Esophagus (tissue), 2 donors: Measurements from ENCODE around the gene VENTX. TPM values are rescaled to one million over a fixed set of nuclear protein-coding genes. Genes with fewer than 3 reads are reported as not detected.

Experiments used
- H3K27ac ChIP-seq, 2 donors: one replicate each; pipeline ENCODE4 v1.5.1; 2013; ENCODE audit warnings: low read depth in 2 of 2, mild to moderate bottlenecking in 2 of 2, inconsistent platforms in 1 of 2, low read length in 1 of 2, moderate library complexity in 1 of 2
- H3K27me3 ChIP-seq, 2 donors: one replicate each; pipeline ENCODE4 v1.6.1; 2013; ENCODE audit warnings: low read length in 2 of 2, control low read depth in 1 of 2, mild to moderate bottlenecking in 1 of 2; ENCODE audit not compliant: insufficient read depth in 2 of 2, control insufficient read depth in 1 of 2
- H3K36me3 ChIP-seq, 2 donors: one replicate each; pipeline ENCODE4 v1.6.1; 2013; ENCODE audit warnings: low read length in 1 of 2; ENCODE audit not compliant: control insufficient read depth in 2 of 2, insufficient read depth in 2 of 2
- H3K4me1 ChIP-seq, 2 donors: one replicate each; pipeline ENCODE4 v1.6.1; 2013; ENCODE audit warnings: low read length in 1 of 2; ENCODE audit not compliant: control insufficient read depth in 2 of 2, insufficient read depth in 2 of 2
- H3K4me3 ChIP-seq, 2 donors: one replicate each; pipeline ENCODE4 v1.5.1; 2013; ENCODE audit warnings: low read length in 2 of 2, mild to moderate bottlenecking in 2 of 2, low read depth in 1 of 2, moderate library complexity in 1 of 2
- H3K9me3 ChIP-seq, 2 donors: one replicate each; pipeline ENCODE4 v1.6.1; 2013; ENCODE audit warnings: mild to moderate bottlenecking in 2 of 2, low read depth in 1 of 2, low read length in 1 of 2, moderate library complexity in 1 of 2; ENCODE audit not compliant: control insufficient read depth in 2 of 2, insufficient read depth in 1 of 2
- WGBS, 2 donors: extraction: QIAGEN DNeasy Blood & Tissue Kit; methylation state at CpG; one replicate each; pipeline ENCODE4 v1.1.7; 2013; 5-methylcytosine and 5-hydroxymethylcytosine counted together
- polyA plus RNA-seq, 2 donors: library from polyadenylated mRNA; stranded (reverse); fragments of 200-250 nt; gene quantifications; one replicate each; pipeline ENCODE4 v1.2.3, GENCODE V29; 2013
- donor health status: healthy with polysubstance abuse.
- donor health status: Bipolar disorder and iron deficiency.

Gene VENTX
- polyA plus RNA-seq, 2 donors = 0.12 to 0.37 TPM

- Histone ChIP-seq H3K27me3 (peaks cover 0 to 5% of the 10 kb centered on the region in 2 donors), H3K4me3 (no peak overlapping the region), H3K36me3 (no peaks in the 10 kb centered on the region), H3K4me1 (no peaks in the 10 kb centered on the region), H3K27ac (no peak overlapping the region), H3K9me3 (no peaks in the 10 kb centered on the region)
- WGBS, 2 donors = 50 to 60% methylated on average over 14 of the region's 14 CpGs
Measured at GRCh38 chr10:133224076-133224475, 13.6 kb upstream of the VENTX start.

GRCh38 chr10:133224756-133225372 lies 12.8 kb upstream of the VENTX start:
- H3K4me3 ChIP-seq = no peak overlapping the region
- WGBS, 2 donors = 71 to 77% methylated on average over 25 of the region's 25 CpGs
- H3K27me3 ChIP-seq = peaks cover 0 to 7% of the 10 kb centered on the region in 2 donors

GRCh38 chr10:133225707-133226191 lies 11.9 kb upstream of the VENTX start:
- Histone ChIP-seq H3K4me1 (peaks cover 0 to 6% of the 10 kb centered on the region in 2 donors), H3K27ac (no peak overlapping the region), H3K27me3 (peaks cover 0 to 11% of the 10 kb centered on the region in 2 donors), H3K4me3 (no peak overlapping the region), H3K36me3 (no peaks in the 10 kb centered on the region), H3K9me3 (no peaks in the 10 kb centered on the region)
- 83 to 85% methylated on average over 23 of the region's 23 CpGs for WGBS, 2 donors

More at GRCh38 chr10:133224756-133225372, 12.8 kb upstream of the VENTX start:
- Histone ChIP-seq H3K27ac (no peak overlapping the region), H3K9me3 (no peaks in the 10 kb centered on the region), H3K36me3 (no peaks in the 10 kb centered on the region), H3K4me1 (peaks cover 0 to 2% of the 10 kb centered on the region in 2 donors)

GRCh38 chr10:133226251-133226808 lies 11.3 kb upstream of the VENTX start:
- H3K4me1 ChIP-seq = peaks cover 0 to 6% of the 10 kb centered on the region in 2 donors
- H3K27me3 ChIP-seq = peaks cover 0 to 16% of the 10 kb centered on the region in 2 donors
- H3K36me3 ChIP-seq = no peaks in the 10 kb centered on the region
- H3K9me3 ChIP-seq = no peaks in the 10 kb centered on the region
- 45% methylated on average over 30 of the region's 30 CpGs for WGBS, 2 donors
- no peak overlapping the region for H3K4me3 ChIP-seq
- H3K27ac ChIP-seq = no peak overlapping the region

- H3K4me1 ChIP-seq = peaks cover 0 to 6% of the 10 kb centered on the region in 2 donors
- H3K4me3 ChIP-seq = no peak overlapping the region
- H3K9me3 ChIP-seq = no peaks in the 10 kb centered on the region
- peaks cover 0 to 16% of the 10 kb centered on the region in 2 donors for H3K27me3 ChIP-seq
- 88% methylated on average over 20 to 21 of the region's 21 CpGs for WGBS, 2 donors
- H3K27ac ChIP-seq = no peak overlapping the region
- no peaks in the 10 kb centered on the region for H3K36me3 ChIP-seq
Measured at GRCh38 chr10:133227256-133227655, 10.4 kb upstream of the VENTX start.

GRCh38 chr10:133229265-133230043 lies 8.2 kb upstream of the VENTX start:
- H3K4me1 ChIP-seq = peaks cover 0 to 6% of the 10 kb centered on the region in 2 donors
- H3K27ac ChIP-seq = no peak overlapping the region
- peaks cover 0 to 3% of the 10 kb centered on the region in 2 donors for H3K9me3 ChIP-seq
- 8% methylated on average over 57 to 58 of the region's 58 CpGs for WGBS, 2 donors
- peaks cover 0 to 21% of the 10 kb centered on the region in 2 donors for H3K27me3 ChIP-seq
- H3K4me3 ChIP-seq = no peak overlapping the region
- no peaks in the 10 kb centered on the region for H3K36me3 ChIP-seq

- no peak within 1 kb of the TSS for H3K27ac ChIP-seq
- peaks cover 0 to 3% of the 10 kb centered on the region in 2 donors for H3K9me3 ChIP-seq
- no peaks in the 10 kb centered on the region for H3K36me3 ChIP-seq
- H3K4me3 ChIP-seq = no peak within 1 kb of the TSS
- 2% methylated on average over 7 to 49 of the region's 49 CpGs for WGBS, 2 donors
- H3K27me3 ChIP-seq = peaks cover 0 to 21% of the 10 kb centered on the region in 2 donors
- H3K4me1 ChIP-seq = peaks cover 0 to 6% of the 10 kb centered on the region in 2 donors
Measured at GRCh38 chr10:133230044-133230361, 7.7 kb upstream of the VENTX start, which contains the start of gene UTF1. TSS of gene UTF1 (plus strand) at chr10:133230217. CDS start at chr10:133230289, 72 bp downstream.

- peaks cover 0 to 26% of the 10 kb centered on the region in 2 donors for H3K27me3 ChIP-seq
- no peak overlapping the region for H3K4me3 ChIP-seq
Measured at GRCh38 chr10:133230387-133231195, 7.1 kb upstream of the VENTX start.

More at GRCh38 chr10:133230387-133231195, 7.1 kb upstream of the VENTX start:
- H3K27ac ChIP-seq = no peak overlapping the region
- WGBS, 2 donors = 4 to 5% methylated on average over 74 to 122 of the region's 122 CpGs
- peaks cover 0 to 6% of the 10 kb centered on the region in 2 donors for H3K4me1 ChIP-seq
- H3K9me3 ChIP-seq = peaks cover 0 to 3% of the 10 kb centered on the region in 2 donors
- no peaks in the 10 kb centered on the region for H3K36me3 ChIP-seq
